Subcutaneous abdominal adipose tissue (tissue), 5 donors: ENCODE data around the gene MARK2.
A peak's percentile ranks its signal among the peaks of the same experiment; 100 is the strongest.

Source experiments
- H3K27ac ChIP-seq: one replicate; pipeline ENCODE4 v1.7.0; 2013; ENCODE audit warnings: low read depth, mild to moderate bottlenecking, inconsistent platforms, low read length, moderate library complexity
- H3K27me3 ChIP-seq, 5 donors: one replicate each; pipeline ENCODE4 v1.7.0; 2013; ENCODE audit warnings: low read length in 5 of 5, inconsistent platforms in 1 of 5; ENCODE audit not compliant: control insufficient read depth in 5 of 5, insufficient read depth in 4 of 5
- H3K36me3 ChIP-seq, 5 donors: one replicate each; pipeline ENCODE4 v1.7.0; 2013; ENCODE audit warnings: low read length in 5 of 5; ENCODE audit not compliant: control insufficient read depth in 5 of 5, insufficient read depth in 5 of 5
- H3K4me1 ChIP-seq, 5 donors: one replicate each; pipeline ENCODE4 v1.7.0; 2013; ENCODE audit warnings: low read length in 5 of 5, mild to moderate bottlenecking in 3 of 5, moderate library complexity in 1 of 5; ENCODE audit not compliant: control insufficient read depth in 5 of 5, insufficient read depth in 5 of 5
- H3K4me3 ChIP-seq, 5 donors: one replicate each; pipeline ENCODE4 v1.7.0; 2013; ENCODE audit warnings: low read length in 5 of 5, low read depth in 1 of 5
- H3K9ac ChIP-seq, 5 donors: one replicate each; pipeline ENCODE4 v1.7.0; 2013; ENCODE audit warnings: low read length in 5 of 5, mild to moderate bottlenecking in 4 of 5, moderate library complexity in 3 of 5
- H3K9me3 ChIP-seq, 5 donors: one replicate each; pipeline ENCODE4 v1.7.0; 2013; ENCODE audit warnings: low read length in 5 of 5; ENCODE audit not compliant: control insufficient read depth in 5 of 5
- donor health status: healthy.
- donor health status: healthy.
- donor health status: healthy.
- donor health status: healthy.
- donor health status: healthy.

MARK2 gene

GRCh38 chr11:63866211-63866610, 27.3 kb downstream of the MARK2 start:
- peaks cover 0 to 14% (median 8%) of the 10 kb centered on the region in 5 donors for H3K36me3 ChIP-seq
- H3K4me3 ChIP-seq, result no peak overlapping the region
- no peaks in the 10 kb centered on the region for H3K27me3 ChIP-seq
- H3K9me3 ChIP-seq, result no peaks in the 10 kb centered on the region
- peak overlapping the region; percentile 5 for H3K27ac ChIP-seq
- H3K9ac ChIP-seq, result peak overlapping the region in 1 of 5 donors; percentile 26
- H3K4me1 ChIP-seq, result peaks cover 17 to 51% (median 48%) of the 10 kb centered on the region in 5 donors

DNA sequence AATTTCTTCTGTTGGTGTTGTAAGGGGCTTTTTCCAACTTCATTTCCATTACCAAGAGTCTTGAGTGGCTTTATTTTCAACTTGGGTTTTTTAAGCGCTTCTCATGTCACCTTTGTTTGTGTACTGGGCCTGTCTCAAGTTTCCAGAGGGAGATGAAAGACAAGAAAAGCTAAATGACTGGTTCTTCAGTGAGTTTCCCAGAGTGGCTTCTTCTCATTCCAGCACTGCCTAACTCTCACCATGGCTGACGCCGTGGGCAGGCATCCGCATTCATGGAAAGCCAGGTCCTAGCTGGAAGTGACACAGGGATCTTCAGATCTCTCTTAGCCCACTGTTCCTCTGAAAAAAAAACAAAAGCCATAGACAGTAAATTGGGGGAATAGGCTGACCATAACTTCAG, 28.6 kb downstream of the MARK2 start:
- Histone ChIP-seq H3K9ac (peak overlapping the region in 1 of 5 donors; percentile 41), H3K27me3 (no peaks in the 10 kb centered on the region), H3K36me3 (peaks cover 0 to 8% (median 3%) of the 10 kb centered on the region in 5 donors), H3K27ac (peak overlapping the region; percentile 44), H3K9me3 (no peaks in the 10 kb centered on the region), H3K4me1 (peaks cover 23 to 63% (median 61%) of the 10 kb centered on the region in 5 donors), H3K4me3 (no peak overlapping the region)

DNA sequence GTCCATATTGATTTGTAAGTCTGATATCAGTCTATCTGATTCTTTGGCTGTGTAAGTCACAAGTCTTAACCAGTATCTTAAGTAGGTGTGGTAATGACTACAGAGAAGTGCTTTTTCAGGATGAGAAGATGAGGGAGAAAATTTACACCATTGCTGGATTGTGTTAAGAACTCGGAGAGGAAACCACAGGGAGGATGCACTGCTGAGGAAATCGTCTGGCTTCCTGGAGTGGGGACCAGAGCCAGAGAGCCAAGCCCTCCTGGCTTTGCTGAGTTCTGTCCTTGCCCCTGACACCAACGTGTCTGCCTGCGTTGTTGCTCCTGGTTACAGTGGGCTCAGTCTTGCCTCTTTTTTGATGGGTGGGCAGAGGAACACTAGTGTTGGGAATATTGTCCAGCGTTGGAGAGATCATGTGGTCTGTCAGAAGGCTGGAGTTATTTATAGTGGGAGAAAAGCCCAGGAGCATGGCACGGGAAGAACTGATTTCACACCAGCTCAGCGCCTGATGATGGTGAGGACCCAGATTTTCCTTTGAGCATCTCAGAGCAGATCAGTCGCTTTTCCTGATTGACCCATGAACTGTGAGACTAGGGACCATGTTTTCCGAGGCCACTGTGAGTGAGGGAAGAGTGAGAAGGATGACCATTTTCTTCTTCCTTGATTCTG, 29.6 kb downstream of the MARK2 start:
- Histone ChIP-seq H3K4me3 (no peak overlapping the region), H3K27me3 (no peaks in the 10 kb centered on the region), H3K4me1 (peaks cover 21 to 67% (median 66%) of the 10 kb centered on the region in 5 donors), H3K9me3 (no peaks in the 10 kb centered on the region), H3K36me3 (peaks cover 0 to 3% (median 0%) of the 10 kb centered on the region in 5 donors), H3K9ac (peak overlapping the region in 1 of 5 donors; percentile 34), H3K27ac (peak overlapping the region; percentile 44)

DNA sequence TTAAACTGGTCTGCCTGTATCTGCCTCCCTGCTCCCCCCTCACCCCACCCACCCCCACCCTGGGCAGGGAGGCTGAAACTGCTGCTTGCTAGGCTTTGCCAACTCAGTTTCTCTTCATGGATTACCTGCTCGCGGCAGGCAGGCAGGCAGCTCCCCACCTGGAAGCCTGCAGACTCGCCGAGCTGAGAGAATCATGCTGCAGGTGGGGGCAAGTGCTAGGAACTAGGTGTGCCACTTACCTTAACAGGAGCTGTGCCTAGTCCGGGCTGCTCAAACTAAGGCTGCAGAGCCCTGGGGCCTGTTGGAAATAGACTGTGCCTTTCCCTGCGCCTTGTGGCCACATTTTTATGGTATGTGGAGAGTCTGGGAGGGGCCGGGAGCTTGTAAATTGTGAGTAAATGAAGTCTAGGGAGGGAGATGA, 30.3 kb downstream of the MARK2 start:
- Histone ChIP-seq H3K9me3 (no peaks in the 10 kb centered on the region), H3K4me1 (peaks cover 23 to 73% (median 70%) of the 10 kb centered on the region in 5 donors), H3K36me3 (peaks cover 0 to 3% (median 0%) of the 10 kb centered on the region in 5 donors), H3K9ac (peak overlapping the region in 3 of 5 donors; percentile 5 to 54 (median 48)), H3K27me3 (no peaks in the 10 kb centered on the region), H3K4me3 (no peak overlapping the region), H3K27ac (peak overlapping the region; percentile 77)

DNA sequence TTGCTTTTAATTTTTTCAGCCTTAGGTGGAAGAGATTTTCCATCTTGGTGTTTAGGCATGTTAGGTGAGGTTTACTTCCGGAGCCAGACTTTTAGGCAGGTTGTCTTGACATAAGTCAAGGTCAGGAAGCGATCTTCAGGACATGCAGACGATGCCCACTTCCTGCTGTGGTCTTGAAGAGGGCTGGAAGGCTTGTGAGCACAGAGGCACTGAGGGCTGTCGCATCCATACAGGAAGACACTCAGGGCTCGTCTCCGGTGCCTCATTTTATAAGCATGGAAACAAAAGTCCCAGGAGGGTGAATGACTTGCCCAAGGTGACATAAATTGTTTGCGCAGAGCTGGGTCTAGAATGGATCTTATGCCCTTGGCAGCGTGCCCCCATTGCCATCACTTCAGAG, 30.8 kb downstream of the MARK2 start:
- Histone ChIP-seq H3K27me3 (no peaks in the 10 kb centered on the region), H3K36me3 (peaks cover 0 to 3% (median 0%) of the 10 kb centered on the region in 5 donors), H3K27ac (peak overlapping the region; percentile 77), H3K9me3 (no peaks in the 10 kb centered on the region), H3K9ac (peak overlapping the region in 3 of 5 donors; percentile 48 to 66 (median 54)), H3K4me1 (peaks cover 23 to 78% (median 75%) of the 10 kb centered on the region in 5 donors), H3K4me3 (peak overlapping the region in 1 of 5 donors; percentile 17)

GRCh38 chr11:63870351-63871140, 31.6 kb downstream of the MARK2 start:
- H3K27ac ChIP-seq, result peak overlapping the region; percentile 77
- H3K9ac ChIP-seq, result peak overlapping the region in 2 of 5 donors; percentile 49 to 66
- H3K4me1 ChIP-seq, result peaks cover 23 to 78% (median 74%) of the 10 kb centered on the region in 5 donors
- H3K27me3 ChIP-seq, result no peaks in the 10 kb centered on the region
- no peaks in the 10 kb centered on the region for H3K9me3 ChIP-seq
- peaks cover 0 to 3% (median under 1%) of the 10 kb centered on the region in 5 donors for H3K36me3 ChIP-seq
- no peak overlapping the region for H3K4me3 ChIP-seq

- Histone ChIP-seq H3K27me3 (no peaks in the 10 kb centered on the region), H3K27ac (peak overlapping the region; percentile 77), H3K4me1 (peaks cover 23 to 67% (median 64%) of the 10 kb centered on the region in 5 donors), H3K9ac (peak overlapping the region in 2 of 5 donors; percentile 51 to 54), H3K4me3 (peak overlapping the region in 3 of 5 donors; percentile 3 to 42 (median 11)), H3K36me3 (peaks cover 0 to 7% (median 0%) of the 10 kb centered on the region in 5 donors), H3K9me3 (no peaks in the 10 kb centered on the region)
Observed at GRCh38 chr11:63871962-63872799, 33.3 kb downstream of the MARK2 start.

DNA sequence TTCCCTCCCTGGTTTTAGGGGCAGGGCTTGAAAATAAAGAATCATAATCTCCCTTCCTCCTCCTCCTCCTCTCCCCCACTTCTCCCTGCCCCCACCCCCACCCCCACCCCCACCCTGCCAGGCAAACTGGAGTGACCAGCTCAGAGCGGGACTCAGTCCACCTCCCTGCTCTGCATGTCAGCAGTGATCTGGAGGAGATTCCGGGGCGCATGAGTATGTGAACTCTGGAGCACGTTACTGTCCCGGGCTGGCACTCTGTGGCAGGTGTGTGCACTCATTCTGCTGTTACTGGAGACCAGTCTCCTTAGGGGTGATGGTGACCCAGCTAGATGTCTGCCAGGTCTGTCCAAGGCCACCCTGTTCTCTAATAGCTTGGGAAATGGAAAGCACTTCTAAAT, 33.9 kb downstream of the MARK2 start:
- peak overlapping the region; percentile 77 for H3K27ac ChIP-seq
- H3K4me1 ChIP-seq, result peaks cover 23 to 67% (median 64%) of the 10 kb centered on the region in 5 donors
- peaks cover 0 to 6% (median 0%) of the 10 kb centered on the region in 5 donors for H3K36me3 ChIP-seq
- H3K9ac ChIP-seq, result no peak overlapping the region
- H3K4me3 ChIP-seq, result no peak overlapping the region
- no peaks in the 10 kb centered on the region for H3K27me3 ChIP-seq
- no peaks in the 10 kb centered on the region for H3K9me3 ChIP-seq

DNA sequence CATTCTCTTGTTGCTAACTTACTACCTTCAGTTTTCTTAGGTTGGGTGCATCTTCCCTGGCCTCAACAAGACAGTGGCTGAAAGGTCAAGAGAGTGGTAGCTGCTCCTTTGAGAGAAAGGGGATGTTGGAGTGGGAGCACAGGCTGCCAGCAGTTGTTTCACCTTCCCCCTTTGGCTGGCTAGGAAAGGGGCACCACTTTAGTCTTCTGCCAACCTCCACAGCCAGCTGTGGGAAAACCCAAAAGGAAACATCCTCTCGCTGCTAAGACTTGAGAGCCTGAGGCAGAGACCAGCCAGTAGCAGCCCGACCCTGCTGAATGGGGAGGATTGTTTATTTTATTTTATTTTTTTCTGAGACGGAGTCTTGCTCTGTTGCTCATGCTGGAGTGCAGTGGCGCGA, 34.4 kb downstream of the MARK2 start:
- H3K27ac ChIP-seq, result peak overlapping the region; percentile 45
- H3K4me1 ChIP-seq, result peaks cover 23 to 65% (median 62%) of the 10 kb centered on the region in 5 donors
- H3K9ac ChIP-seq, result peak overlapping the region in 3 of 5 donors; percentile 7 to 63 (median 26)

More for the DNA sequence above, 34.4 kb downstream of the MARK2 start:
- H3K36me3 ChIP-seq, result peaks cover 0 to 6% (median 0%) of the 10 kb centered on the region in 5 donors
- no peaks in the 10 kb centered on the region for H3K27me3 ChIP-seq
- H3K4me3 ChIP-seq, result no peak overlapping the region
- H3K9me3 ChIP-seq, result no peaks in the 10 kb centered on the region
